OCI-LY3 (cell line): Measurements from ENCODE around the gene ANKS1B.

Experiments
- EZH2phosphoT487 ChIP-seq: fragments of 200-600 bp; shearing (Covaris generic); IDR thresholded peaks from 2 replicates; pipeline ENCODE4 v1.6.1; 2018; ENCODE audit warnings: antibody characterized with exemption, mixed run types, low read depth
- TF ChIP-seq, protein P1 (sequence below): fragments of 200-600, 300-600 bp; sonication (generic); IDR thresholded peaks from 2 replicates; pipeline ENCODE4 v1.5.1; 2014; ENCODE audit warnings: antibody characterized with exemption, low read length, low read depth

DNA sequence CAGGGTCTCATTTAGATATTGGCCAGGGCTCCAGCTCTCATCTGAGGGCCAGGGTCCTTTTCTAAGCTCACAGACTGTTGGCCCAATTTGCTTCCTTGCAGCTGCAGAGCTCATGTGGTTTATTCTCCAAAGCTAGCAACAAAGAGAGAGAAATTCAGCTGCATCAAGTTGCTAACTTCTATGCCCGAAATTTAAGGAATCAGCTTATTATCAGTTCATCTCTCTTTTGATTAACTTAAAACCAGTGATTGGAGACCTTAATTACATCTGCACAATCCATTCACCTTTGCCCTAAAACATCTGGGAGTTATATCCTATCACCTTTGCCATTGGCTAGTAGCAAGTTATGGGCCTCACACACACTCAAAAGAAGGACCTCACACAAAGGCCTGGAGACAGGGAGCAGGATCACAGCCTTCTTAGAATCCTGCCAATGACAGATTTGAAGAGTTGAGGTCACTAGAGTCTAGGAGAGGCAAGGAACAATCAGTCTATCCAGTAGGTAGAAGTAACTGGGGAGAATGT is 596.0 kb downstream of the ANKS1B start:
- TF ChIP-seq, protein P1, sequence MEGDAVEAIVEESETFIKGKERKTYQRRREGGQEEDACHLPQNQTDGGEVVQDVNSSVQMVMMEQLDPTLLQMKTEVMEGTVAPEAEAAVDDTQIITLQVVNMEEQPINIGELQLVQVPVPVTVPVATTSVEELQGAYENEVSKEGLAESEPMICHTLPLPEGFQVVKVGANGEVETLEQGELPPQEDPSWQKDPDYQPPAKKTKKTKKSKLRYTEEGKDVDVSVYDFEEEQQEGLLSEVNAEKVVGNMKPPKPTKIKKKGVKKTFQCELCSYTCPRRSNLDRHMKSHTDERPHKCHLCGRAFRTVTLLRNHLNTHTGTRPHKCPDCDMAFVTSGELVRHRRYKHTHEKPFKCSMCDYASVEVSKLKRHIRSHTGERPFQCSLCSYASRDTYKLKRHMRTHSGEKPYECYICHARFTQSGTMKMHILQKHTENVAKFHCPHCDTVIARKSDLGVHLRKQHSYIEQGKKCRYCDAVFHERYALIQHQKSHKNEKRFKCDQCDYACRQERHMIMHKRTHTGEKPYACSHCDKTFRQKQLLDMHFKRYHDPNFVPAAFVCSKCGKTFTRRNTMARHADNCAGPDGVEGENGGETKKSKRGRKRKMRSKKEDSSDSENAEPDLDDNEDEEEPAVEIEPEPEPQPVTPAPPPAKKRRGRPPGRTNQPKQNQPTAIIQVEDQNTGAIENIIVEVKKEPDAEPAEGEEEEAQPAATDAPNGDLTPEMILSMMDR: no peak
- no peak for TF ChIP-seq EZH2phosphoT487
